Fibroblast of lung (primary cell): ENCODE results near the gene AIMP1.

Source experiments
- EZH2 ChIP-seq: IDR thresholded peaks from 2 replicates; pipeline ENCODE4 v1.5.1; 2012; ENCODE audit warnings: low read length, control low read depth, mild to moderate bottlenecking; ENCODE audit errors: missing control alignments
- TF ChIP-seq, protein P1 (sequence below), 2 donors: IDR thresholded peaks in 1 of 2; conservative IDR thresholded peaks in 1 of 2; 1 replicate in 1 of 2; 2 replicates in 1 of 2; pipeline ENCODE4 v1.5.1; 2011 to 2012; ENCODE audit warnings: low read length in 2 of 2, control low read depth in 1 of 2, inconsistent platforms in 1 of 2, low read depth in 1 of 2, mild to moderate bottlenecking in 1 of 2

- TF ChIP-seq, protein P1, sequence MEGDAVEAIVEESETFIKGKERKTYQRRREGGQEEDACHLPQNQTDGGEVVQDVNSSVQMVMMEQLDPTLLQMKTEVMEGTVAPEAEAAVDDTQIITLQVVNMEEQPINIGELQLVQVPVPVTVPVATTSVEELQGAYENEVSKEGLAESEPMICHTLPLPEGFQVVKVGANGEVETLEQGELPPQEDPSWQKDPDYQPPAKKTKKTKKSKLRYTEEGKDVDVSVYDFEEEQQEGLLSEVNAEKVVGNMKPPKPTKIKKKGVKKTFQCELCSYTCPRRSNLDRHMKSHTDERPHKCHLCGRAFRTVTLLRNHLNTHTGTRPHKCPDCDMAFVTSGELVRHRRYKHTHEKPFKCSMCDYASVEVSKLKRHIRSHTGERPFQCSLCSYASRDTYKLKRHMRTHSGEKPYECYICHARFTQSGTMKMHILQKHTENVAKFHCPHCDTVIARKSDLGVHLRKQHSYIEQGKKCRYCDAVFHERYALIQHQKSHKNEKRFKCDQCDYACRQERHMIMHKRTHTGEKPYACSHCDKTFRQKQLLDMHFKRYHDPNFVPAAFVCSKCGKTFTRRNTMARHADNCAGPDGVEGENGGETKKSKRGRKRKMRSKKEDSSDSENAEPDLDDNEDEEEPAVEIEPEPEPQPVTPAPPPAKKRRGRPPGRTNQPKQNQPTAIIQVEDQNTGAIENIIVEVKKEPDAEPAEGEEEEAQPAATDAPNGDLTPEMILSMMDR (conservative IDR thresholded peaks at IDR 0.05 in 1 of 2, IDR thresholded peaks at IDR 0.05 in 1 of 2; ENCODE audit: low read depth in 1 of 2, low read length in 2 of 2): no peak
- TF ChIP-seq EZH2: no peak
Observed at GRCh38 chr4:106306561-106306960, 9.8 kb upstream of the AIMP1 start.
